Gastroesophageal sphincter (tissue), 4 donors: ENCODE measurements around the gene RAD51D. TPM values are rescaled to one million over a fixed set of nuclear protein-coding genes. Genes with fewer than 3 reads are reported as not detected.

Experiments
- ATAC-seq: fragments of 150-250 bp; one replicate; pipeline ENCODE4 v1.9.1; 2016; ENCODE audit warnings: mild to moderate bottlenecking, moderate library complexity
- H3K27ac ChIP-seq, 4 donors: fragments of 200-600 bp; sonication (generic) in 3 of 4; 1 replicate in 3 of 4; 2 replicates in 1 of 4; pipeline ENCODE4 v1.5.1; 2016 to 2019
- H3K27me3 ChIP-seq: fragments of 200-600 bp; sonication (generic); one replicate; pipeline ENCODE4 v1.5.1; 2019
- H3K36me3 ChIP-seq, 2 donors: fragments of 200-600 bp; sonication (generic); one replicate each; pipeline ENCODE4 v1.5.1; 2019; ENCODE audit warnings: control low read depth in 1 of 2
- H3K4me1 ChIP-seq, 3 donors: fragments of 200-600 bp; sonication (generic); 1 replicate in 2 of 3; 2 replicates in 1 of 3; pipeline ENCODE4 v1.5.1; 2016 to 2019; ENCODE audit warnings: control low read depth in 2 of 3
- H3K4me3 ChIP-seq, 2 donors: fragments of 200-600 bp; sonication (generic); one replicate each; pipeline ENCODE4 v1.5.1; 2019; ENCODE audit warnings: mild to moderate bottlenecking in 1 of 2, moderate library complexity in 1 of 2
- H3K9me3 ChIP-seq, 3 donors: fragments of 200-600 bp; sonication (generic); one replicate each; pipeline ENCODE4 v1.5.1; 2017 to 2019; ENCODE audit warnings: control low read depth in 2 of 3
- CTCF ChIP-seq, 4 experiments: fragments of 200-600 bp in 2 of 4; fragments of 450-650 bp in 2 of 4; sonication (generic) in 1 of 4; IDR thresholded peaks; one replicate each; pipeline ENCODE4 v1.5.1; 2017 to 2019; ENCODE audit warnings: antibody characterized with exemption in 4 of 4, mild to moderate bottlenecking in 2 of 4, moderate library complexity in 2 of 4
- EP300 ChIP-seq: sonication (generic); formaldehyde crosslinking; IDR thresholded peaks from one replicate; pipeline ENCODE4 v1.6.1; 2017; ENCODE audit warnings: antibody characterized with exemption, mild to moderate bottlenecking
- POLR2A ChIP-seq, 2 donors: fragments of 450-650 bp; IDR thresholded peaks; one replicate each; pipeline ENCODE4 v1.6.1; 2017; ENCODE audit warnings: antibody characterized with exemption in 2 of 2, mild to moderate bottlenecking in 2 of 2, moderate library complexity in 1 of 2
- POLR2AphosphoS5 ChIP-seq: sonication (generic); formaldehyde crosslinking; IDR thresholded peaks from one replicate; pipeline ENCODE4 v1.6.1; 2017; ENCODE audit warnings: antibody characterized with exemption
- WGBS, 2 donors: methylation state at CpG; one replicate each; pipeline ENCODE4 v1.1.5; 2018; ENCODE audit warnings: low coverage in 1 of 2; 5-methylcytosine and 5-hydroxymethylcytosine counted together
- small RNA-seq, 4 donors: library from RNA; depleted of rRNA; stranded (forward); fragments of <200 nt; gene quantifications; one replicate each; pipeline ENCODE3, GENCODE V24; 2016
- total RNA-seq, 4 donors: library from RNA; depleted of rRNA; stranded (reverse); fragments of >200 nt; gene quantifications; one replicate each; pipeline ENCODE4 v1.1.0, GENCODE V29; 2016

The RAD51D gene
- total RNA-seq, 4 donors from 2014 or later, result 5.1 to 11.1 (median 9.1) TPM

- TF ChIP-seq CTCF (IDR thresholded peaks at IDR 0.05), result no peak
- TF ChIP-seq POLR2AphosphoS5, result no peak
- no peak for TF ChIP-seq POLR2A (IDR thresholded peaks at IDR 0.05)
- TF ChIP-seq EP300, result no peak
- WGBS, 2 donors, result 95 to 96% methylated on average over 4 to 5 of the region's 8 CpGs
Measured at GRCh38 chr17:35044181-35044580, 75.5 kb downstream of the RAD51D start.

More at GRCh38 chr17:35044181-35044580, 75.5 kb downstream of the RAD51D start:
- H3K9me3 ChIP-seq, result no peaks in the 10 kb centered on the region
- H3K4me3 ChIP-seq, result no peak overlapping the region
- no peaks in the 10 kb centered on the region for H3K4me1 ChIP-seq
- H3K27ac ChIP-seq, result no peak overlapping the region
- H3K36me3 ChIP-seq, result no peaks in the 10 kb centered on the region
- H3K27me3 ChIP-seq, result no peaks in the 10 kb centered on the region
- no peak for ATAC-seq

Small RNA genes within 50 kb of the gene (small RNA-seq; reads per million reads assigned to genes)
- gene AC004223.1 (0 reads per million in 4 donors), gene RNU6-840P (0 reads per million in 4 donors)

Other genes with a start within 250 kb of the RAD51D start
- gene CCT6B, start 158.4 kb downstream of the RAD51D start, total RNA-seq, result 1 to 10 TPM; 2.5 to 4.0 (median 2.8) TPM
- 10 to 100 TPM; 12.7 to 15.0 (median 13.5) TPM for gene ZNF830, start 158.3 kb downstream of the RAD51D start, total RNA-seq
- 10 to 100 TPM; 25.0 to 36.3 (median 29.9) TPM for gene LIG3, start 139.3 kb downstream of the RAD51D start, total RNA-seq
- 10 to 100 TPM; 16.7 to 43.8 (median 30.8) TPM for gene RFFL, start 56.2 kb downstream of the RAD51D start, total RNA-seq
- gene FNDC8, start 1.8 kb upstream of the RAD51D start, total RNA-seq, result not detected
- gene NLE1, start 22.4 kb upstream of the RAD51D start, total RNA-seq, result 10 to 100 TPM in 2 of 4 donors, 1 to 10 TPM in 2; 7.6 to 12.3 (median 9.3) TPM
- gene UNC45B, start 28.0 kb upstream of the RAD51D start, total RNA-seq, result under 1 TPM in 3 of 4 donors, not detected in 1; 0.05 to 0.31 (median 0.13) TPM
- not detected for gene SLC35G3, start 74.5 kb upstream of the RAD51D start, total RNA-seq
- gene SLFN5, start 123.2 kb upstream of the RAD51D start, total RNA-seq, result 10 to 100 TPM; 23.5 to 51.2 (median 31.1) TPM